GM10266 (cell line): ENCODE results near the gene C4orf54.
A peak's percentile ranks its signal among the peaks of the same experiment; 100 is the strongest.

Experiments
- DNase-seq: peaks from one replicate; pipeline ENCODE4 v3.0.0; 2012; ENCODE audit errors: extremely low spot score
- TF ChIP-seq, protein P1 (sequence below): IDR thresholded peaks from 2 replicates; pipeline ENCODE4 v1.5.1; 2012; ENCODE audit warnings: mild to moderate bottlenecking, low read depth; ENCODE audit not compliant: control insufficient read depth, insufficient read depth; ENCODE audit errors: missing control alignments

C4orf54 gene

DNA sequence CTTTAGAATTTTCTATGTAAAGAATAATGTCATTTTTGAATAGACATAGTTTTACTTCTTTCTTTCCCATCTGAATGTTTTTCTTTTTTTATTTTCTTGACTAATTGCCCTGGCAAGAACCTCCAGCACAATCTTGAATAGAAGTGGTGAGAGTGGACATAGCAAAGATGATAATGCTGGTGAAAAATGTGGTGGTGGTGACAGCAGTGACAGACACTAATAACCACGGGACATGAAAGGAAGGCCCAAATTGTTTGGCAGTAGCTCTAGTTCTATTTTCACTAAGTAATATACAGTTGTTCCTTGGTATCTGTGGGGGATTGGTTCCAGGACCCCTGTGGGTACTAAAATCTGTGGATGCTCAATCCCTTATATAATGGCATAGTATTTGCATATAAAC lies 29.6 kb downstream of the C4orf54 start:
- TF ChIP-seq, protein P1, sequence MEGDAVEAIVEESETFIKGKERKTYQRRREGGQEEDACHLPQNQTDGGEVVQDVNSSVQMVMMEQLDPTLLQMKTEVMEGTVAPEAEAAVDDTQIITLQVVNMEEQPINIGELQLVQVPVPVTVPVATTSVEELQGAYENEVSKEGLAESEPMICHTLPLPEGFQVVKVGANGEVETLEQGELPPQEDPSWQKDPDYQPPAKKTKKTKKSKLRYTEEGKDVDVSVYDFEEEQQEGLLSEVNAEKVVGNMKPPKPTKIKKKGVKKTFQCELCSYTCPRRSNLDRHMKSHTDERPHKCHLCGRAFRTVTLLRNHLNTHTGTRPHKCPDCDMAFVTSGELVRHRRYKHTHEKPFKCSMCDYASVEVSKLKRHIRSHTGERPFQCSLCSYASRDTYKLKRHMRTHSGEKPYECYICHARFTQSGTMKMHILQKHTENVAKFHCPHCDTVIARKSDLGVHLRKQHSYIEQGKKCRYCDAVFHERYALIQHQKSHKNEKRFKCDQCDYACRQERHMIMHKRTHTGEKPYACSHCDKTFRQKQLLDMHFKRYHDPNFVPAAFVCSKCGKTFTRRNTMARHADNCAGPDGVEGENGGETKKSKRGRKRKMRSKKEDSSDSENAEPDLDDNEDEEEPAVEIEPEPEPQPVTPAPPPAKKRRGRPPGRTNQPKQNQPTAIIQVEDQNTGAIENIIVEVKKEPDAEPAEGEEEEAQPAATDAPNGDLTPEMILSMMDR = no peak
- DNase-seq = no peak

GRCh38 chr4:99625369-99625768 lies 32.3 kb downstream of the C4orf54 start:
- TF ChIP-seq, protein P1 = no peak

GRCh38 chr4:99624141-99624719 lies 33.4 kb downstream of the C4orf54 start:
- no peak for DNase-seq
- TF ChIP-seq, protein P1 = no peak

More at GRCh38 chr4:99625369-99625768, 32.3 kb downstream of the C4orf54 start:
- DNase-seq = no peak

GRCh38 chr4:99622341-99622740 lies 35.3 kb downstream of the C4orf54 start:
- DNase-seq = no peak
- TF ChIP-seq, protein P1 = no peak

DNA sequence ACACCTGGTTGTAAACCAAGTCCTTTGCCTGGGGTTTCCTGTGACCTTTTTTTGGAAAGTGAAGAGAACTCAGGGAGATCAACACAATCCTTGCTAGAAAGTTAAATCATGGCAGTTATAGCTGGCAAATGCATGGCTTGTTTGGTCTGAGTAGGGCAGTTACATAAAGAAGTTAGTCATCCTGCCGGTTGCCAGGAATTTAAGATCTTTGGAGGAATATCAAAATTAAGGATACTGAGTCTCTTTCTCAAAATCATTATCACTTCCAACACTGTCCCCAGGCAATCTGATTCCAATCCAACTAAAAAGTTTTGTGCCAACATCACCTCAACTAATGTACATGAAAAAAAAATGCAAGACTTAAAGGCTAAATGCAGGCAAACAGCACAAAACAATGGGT lies 40.3 kb downstream of the C4orf54 start:
- TF ChIP-seq, protein P1 = no peak
- DNase-seq = no peak

DNA sequence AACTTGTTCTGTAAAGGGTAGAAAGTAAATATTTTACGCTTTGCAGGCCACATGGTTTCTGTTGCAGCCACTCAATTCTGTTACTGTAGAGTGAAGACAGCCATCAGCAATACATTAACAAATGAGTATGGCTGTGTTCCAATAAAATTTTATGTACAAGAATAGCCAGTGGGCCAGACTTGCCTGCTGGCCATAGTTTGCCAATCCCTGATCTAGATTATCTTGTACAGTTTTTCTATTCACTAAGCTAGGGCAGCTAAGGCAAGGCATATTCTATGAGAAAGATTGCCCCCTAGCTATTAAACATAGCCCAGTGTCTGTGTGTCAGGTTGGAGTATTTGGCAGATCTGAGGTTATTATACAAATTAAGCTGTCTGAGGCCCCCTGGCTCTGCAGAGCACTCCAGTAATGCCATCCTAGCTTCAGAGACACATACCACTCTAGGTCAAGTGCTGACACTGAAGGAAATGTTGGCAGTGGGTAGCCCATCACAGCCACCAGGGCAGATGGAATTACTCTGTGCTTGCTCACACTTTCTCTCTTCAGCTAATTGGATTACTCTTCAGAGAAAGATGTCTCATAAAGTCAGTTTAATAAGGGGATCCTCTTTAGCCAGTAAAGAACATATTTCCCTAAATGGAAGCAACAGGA lies 42.3 kb downstream of the C4orf54 start:
- TF ChIP-seq, protein P1 = peak; percentile 18
- no peak for DNase-seq

DNA sequence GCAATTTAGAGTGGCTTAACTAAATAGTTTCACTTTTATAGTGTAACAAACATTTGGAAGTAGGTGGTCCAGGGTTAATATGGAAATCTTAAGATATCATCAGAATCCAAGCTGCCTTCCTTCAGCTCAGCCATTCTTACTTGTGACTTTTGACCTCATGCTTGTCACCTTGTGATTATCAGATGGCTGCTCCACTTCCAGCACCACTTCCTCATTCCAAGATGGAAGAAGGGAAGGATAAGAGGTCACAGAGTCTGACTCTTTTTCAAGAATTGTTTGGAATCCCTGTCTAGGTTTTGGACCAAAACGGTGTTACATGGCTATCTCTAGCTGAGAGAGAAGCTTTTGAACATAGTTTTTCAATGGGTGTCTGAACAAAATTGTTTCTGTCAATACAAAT lies 43.1 kb downstream of the C4orf54 start:
- TF ChIP-seq, protein P1 = no peak
- no peak for DNase-seq
